ENCODE data around the gene SSPN. TPM values are rescaled to one million over a fixed set of nuclear protein-coding genes. Genes with fewer than 3 reads are reported as not detected.
A peak's percentile ranks its signal among the peaks of the same experiment; 100 is the strongest.

Gene SSPN
- polyA plus RNA-seq, 1 experiment: 21.6 TPM

DNA sequence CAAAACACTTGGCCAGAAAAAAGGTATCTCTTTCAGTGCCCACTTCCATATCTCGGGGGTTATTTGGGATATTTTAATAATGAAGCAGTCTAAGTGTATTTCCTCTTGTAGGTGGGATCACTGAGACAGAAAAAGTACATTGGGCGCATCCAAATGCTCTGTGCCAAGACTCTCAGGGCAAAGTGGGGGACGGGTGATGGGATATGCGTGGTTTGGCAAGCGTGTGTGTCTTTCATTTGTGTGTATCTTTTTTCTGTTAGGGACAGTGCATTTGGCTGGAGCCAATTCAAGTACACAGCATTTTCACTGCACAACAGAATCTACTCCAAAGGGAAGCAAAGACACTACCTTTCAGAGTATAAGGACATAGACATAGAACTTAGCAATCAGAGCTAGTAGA is 29.3 kb downstream of the SSPN start:
- no peaks in the 10 kb centered on the region for H3K27me3 ChIP-seq (ENCODE audit: control insufficient read depth, insufficient read depth, low read length)
- H3K4me3 ChIP-seq (ENCODE audit: low read depth, low read length): no peak overlapping the region
- ChIA-PET CTCF (no interaction called here), POLR2A (no interaction called here)
- H3K9me3 ChIP-seq (ENCODE audit: control insufficient read depth, insufficient read depth, low read length): no peaks in the 10 kb centered on the region
- no peak overlapping the region for H3K27ac ChIP-seq (ENCODE audit: low read depth, low read length)
- no peak for DNase-seq (ENCODE audit: low read depth, low spot score)
- TF ChIP-seq, protein P1, sequence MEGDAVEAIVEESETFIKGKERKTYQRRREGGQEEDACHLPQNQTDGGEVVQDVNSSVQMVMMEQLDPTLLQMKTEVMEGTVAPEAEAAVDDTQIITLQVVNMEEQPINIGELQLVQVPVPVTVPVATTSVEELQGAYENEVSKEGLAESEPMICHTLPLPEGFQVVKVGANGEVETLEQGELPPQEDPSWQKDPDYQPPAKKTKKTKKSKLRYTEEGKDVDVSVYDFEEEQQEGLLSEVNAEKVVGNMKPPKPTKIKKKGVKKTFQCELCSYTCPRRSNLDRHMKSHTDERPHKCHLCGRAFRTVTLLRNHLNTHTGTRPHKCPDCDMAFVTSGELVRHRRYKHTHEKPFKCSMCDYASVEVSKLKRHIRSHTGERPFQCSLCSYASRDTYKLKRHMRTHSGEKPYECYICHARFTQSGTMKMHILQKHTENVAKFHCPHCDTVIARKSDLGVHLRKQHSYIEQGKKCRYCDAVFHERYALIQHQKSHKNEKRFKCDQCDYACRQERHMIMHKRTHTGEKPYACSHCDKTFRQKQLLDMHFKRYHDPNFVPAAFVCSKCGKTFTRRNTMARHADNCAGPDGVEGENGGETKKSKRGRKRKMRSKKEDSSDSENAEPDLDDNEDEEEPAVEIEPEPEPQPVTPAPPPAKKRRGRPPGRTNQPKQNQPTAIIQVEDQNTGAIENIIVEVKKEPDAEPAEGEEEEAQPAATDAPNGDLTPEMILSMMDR (IDR thresholded peaks at IDR 0.05; ENCODE audit: low read depth, low read length): no peak

DNA sequence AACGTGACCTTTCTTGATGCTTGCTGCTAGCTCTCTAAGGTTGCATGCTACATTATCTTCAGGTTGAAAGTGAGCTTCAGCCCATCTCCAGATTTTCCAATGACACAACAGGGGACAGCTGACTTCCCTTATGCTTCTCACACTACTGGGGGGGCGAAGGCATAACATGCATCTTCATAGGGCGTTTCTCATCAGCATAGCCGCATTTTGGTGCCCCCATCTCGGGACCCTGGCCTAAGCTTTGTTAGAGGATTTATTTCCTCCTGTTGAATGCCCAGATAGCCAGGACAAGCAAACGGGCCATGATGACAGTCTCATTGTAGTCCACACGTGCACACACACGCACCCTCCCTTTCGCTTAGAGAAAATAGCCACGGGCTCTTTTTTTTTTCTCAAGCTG is 30.7 kb downstream of the SSPN start:
- CTCF ChIA-PET: interaction anchor here (0.7 kb wide), 1 partner anchor 107 kb away, joined by 5 read pairs; no protein-coding TSS in a partner anchor
- POLR2A ChIA-PET: interaction anchor here (0.6 kb wide), 1 partner anchor 1072 kb away, joined by 4 read pairs; no protein-coding TSS in a partner anchor
- Histone ChIP-seq H3K4me3 (ENCODE audit: low read depth, low read length) (no peak overlapping the region), H3K27ac (ENCODE audit: low read depth, low read length) (no peak overlapping the region), H3K27me3 (ENCODE audit: control insufficient read depth, insufficient read depth, low read length) (no peaks in the 10 kb centered on the region), H3K9me3 (ENCODE audit: control insufficient read depth, insufficient read depth, low read length) (no peaks in the 10 kb centered on the region)
- TF ChIP-seq, protein P1 (IDR thresholded peaks at IDR 0.05; ENCODE audit: low read depth, low read length): no peak
- no peak for DNase-seq (ENCODE audit: low read depth, low spot score)

DNA sequence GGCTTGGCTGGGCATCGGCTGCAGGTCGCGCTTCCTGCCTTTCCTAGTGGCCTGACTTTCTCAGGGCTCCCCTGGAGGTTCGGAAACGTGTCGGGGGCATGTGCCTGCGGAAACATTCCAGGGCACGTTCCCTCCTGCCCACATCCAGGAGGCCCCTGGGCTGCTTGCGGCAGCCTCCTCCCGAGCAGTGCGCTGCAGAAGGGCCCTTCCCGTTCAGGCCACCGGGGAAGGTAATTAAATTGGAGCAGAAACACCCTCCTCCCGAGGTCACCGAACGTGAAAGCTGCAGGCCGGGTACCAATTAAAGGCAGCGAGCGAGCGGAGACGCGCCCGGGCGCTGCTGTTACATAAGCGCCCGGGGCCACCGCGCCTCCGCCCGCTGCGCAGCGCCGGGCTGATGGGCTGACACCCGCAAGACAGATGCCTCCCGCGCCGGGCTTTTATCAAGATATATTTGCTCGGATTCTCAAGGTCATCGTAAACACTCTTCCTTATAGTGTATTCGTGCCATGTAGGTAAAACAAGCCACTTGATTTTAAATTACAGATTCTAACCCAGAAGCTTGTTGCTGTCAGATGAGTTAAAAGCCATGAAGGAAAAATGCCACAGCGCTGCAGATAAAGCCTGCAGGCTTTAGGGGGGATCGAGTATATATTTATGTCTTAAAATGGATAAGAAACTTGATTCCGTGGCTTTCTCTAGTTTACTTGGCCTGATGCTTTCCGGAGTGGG is 31.4 kb downstream of the SSPN start:
- ChIA-PET POLR2A (interaction anchor here (0.6 to 1.0 kb wide), 2 partner anchors 104 to 1073 kb away, joined by 4 to 6 read pairs; no protein-coding TSS in a partner anchor), CTCF (interaction anchor here (1.0 kb wide), 1 partner anchor 388 kb away, joined by 3 read pairs; no protein-coding TSS in a partner anchor)
- Histone ChIP-seq H3K27me3 (ENCODE audit: control insufficient read depth, insufficient read depth, low read length) (no peaks in the 10 kb centered on the region), H3K9me3 (ENCODE audit: control insufficient read depth, insufficient read depth, low read length) (no peaks in the 10 kb centered on the region), H3K4me3 (ENCODE audit: low read depth, low read length) (peak overlapping the region; percentile 49), H3K27ac (ENCODE audit: low read depth, low read length) (no peak overlapping the region)
- DNase-seq (ENCODE audit: low read depth, low spot score): no peak
- TF ChIP-seq, protein P1 (IDR thresholded peaks at IDR 0.05; ENCODE audit: low read depth, low read length): no peak

DNA sequence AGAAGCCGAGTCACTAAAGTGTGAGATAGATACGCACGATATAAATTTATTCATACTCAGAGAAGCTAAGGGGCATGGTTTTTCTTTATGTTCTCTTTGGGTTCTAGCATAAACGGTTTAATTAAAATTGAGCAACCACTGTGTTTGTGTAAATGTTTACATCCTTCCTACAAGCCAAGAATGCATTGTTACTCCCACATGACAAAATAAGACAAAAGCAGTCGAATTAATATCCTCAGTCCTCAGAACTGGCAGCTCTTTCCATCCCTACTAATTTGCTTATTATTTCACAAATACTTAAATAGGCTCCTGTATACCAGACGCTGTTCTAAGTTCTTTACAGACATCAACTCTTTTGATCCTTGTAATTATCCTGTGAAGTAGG is 32.0 kb downstream of the SSPN start:
- Histone ChIP-seq H3K27ac (ENCODE audit: low read depth, low read length) (no peak overlapping the region), H3K4me3 (ENCODE audit: low read depth, low read length) (no peak overlapping the region), H3K27me3 (ENCODE audit: control insufficient read depth, insufficient read depth, low read length) (no peaks in the 10 kb centered on the region), H3K9me3 (ENCODE audit: control insufficient read depth, insufficient read depth, low read length) (no peaks in the 10 kb centered on the region)
- ChIA-PET CTCF (interaction anchor here (1.0 kb wide), 1 partner anchor 387 kb away, joined by 3 read pairs; no protein-coding TSS in a partner anchor), POLR2A (interaction anchor here (1.0 kb wide), 1 partner anchor 105 kb away, joined by 6 read pairs; no protein-coding TSS in a partner anchor)
- no peak for DNase-seq (ENCODE audit: low read depth, low spot score)
- TF ChIP-seq, protein P1 (IDR thresholded peaks at IDR 0.05; ENCODE audit: low read depth, low read length): no peak

DNA sequence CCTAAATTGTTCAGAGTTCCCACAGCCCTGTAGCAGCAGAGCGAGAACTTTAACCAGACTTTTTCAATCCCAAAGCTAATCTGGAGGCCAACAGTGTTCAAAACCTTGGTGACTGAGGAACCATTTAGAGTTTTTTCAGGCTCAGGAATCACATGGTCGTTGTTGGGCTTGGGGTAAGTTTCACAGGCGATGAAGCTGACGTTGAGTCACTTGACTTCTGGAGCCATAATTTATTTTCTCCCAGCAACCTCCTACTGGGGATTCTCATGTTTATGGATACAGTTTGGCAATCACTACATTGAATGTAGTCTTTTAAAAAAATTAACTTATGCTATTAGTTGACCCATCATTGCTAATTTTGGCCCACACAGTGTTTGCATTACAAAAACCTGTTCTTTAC is 34.5 kb downstream of the SSPN start:
- POLR2A ChIA-PET: no interaction called here
- Histone ChIP-seq H3K4me3 (ENCODE audit: low read depth, low read length) (no peak overlapping the region), H3K27ac (ENCODE audit: low read depth, low read length) (no peak overlapping the region), H3K27me3 (ENCODE audit: control insufficient read depth, insufficient read depth, low read length) (no peaks in the 10 kb centered on the region), H3K9me3 (ENCODE audit: control insufficient read depth, insufficient read depth, low read length) (no peaks in the 10 kb centered on the region)
- TF ChIP-seq, protein P1 (IDR thresholded peaks at IDR 0.05; ENCODE audit: low read depth, low read length): no peak
- CTCF ChIA-PET: no interaction called here
- no peak for DNase-seq (ENCODE audit: low read depth, low spot score)
